GM19099 (cell line): ENCODE measurements around the gene TMEM139.
A peak's percentile ranks its signal among the peaks of the same experiment; 100 is the strongest.

Experiments used
- POLR2A ChIP-seq: IDR thresholded peaks from 3 replicates; pipeline ENCODE4 v1.6.1; 2011; ENCODE audit warnings: low read depth; ENCODE audit not compliant: insufficient read length; ENCODE audit errors: extremely low read depth

The TMEM139 gene

DNA sequence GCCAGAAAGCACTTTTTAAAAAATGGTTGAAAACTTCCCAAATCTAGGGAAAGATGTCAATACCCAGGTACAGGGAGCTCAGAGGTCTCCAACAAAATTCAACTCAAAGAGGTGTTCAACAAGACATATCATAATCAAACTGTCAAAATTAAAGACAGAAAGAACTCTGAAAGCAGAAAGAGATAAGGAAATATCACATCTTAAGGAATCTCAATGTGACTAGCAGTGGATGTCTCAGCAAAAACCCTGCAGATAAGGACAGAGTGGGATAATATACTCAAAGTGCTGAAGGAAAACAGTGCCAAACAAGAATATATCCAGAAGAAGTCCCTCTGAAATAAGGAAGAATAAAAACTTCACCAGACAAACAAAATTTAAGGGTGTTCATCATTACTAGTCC lies 34.6 kb upstream of the TMEM139 start:
- TF ChIP-seq POLR2A, result no peak

DNA sequence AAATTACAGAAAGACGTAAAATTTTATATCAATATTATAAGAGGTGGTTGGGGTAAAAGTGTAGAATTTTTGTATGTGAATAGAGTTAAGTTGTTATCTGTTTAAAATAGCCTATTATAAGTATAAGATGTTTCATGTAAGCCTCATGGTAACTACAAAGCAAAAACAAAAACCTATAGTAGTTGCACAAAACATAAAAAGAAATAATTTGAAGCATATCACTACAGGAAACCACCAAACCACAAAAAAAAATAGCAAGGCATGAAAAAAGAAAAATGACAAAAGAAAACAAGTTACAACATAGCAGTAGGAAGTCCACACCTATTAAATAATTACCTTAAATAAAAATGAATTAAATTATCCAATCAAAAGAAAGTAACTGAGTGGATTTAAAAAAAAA lies 33.9 kb upstream of the TMEM139 start:
- no peak for TF ChIP-seq POLR2A

DNA sequence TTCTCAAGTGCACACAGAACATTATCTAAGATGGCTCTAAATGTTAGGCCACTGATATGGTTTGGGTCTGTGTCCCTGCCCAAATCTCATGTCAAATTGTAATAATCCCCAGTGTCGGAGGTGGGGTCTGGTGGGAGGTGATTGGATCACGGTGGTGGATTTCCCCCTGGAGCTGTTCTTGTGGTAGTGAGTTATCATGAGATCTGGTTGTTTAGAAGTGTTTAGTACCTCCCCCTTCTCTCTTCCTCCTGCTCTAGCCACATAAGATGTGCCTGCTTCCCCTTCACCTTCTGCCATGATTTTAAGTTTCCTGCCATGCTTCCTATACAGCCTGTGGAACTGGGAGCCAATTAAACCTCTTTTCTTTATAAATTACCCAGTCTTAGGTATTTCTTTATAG lies 32.8 kb upstream of the TMEM139 start:
- no peak for TF ChIP-seq POLR2A

DNA sequence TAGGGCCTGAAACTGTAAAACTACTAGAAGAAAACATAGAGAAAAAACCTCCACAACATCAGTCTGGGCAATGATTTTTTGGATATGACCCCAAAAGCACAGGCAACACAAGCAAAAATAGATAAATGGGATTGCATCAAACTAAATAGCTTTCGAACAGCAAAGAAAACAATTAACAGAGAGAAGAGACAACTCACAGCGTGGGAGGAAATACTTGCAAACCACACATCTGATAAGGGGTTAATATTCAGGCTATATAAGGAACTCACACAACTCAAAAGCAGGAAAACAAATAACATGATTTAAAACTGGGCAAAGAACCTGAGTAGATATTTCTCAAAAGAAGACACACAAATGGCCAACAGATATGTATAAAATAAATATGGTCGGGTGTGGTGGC lies 29.2 kb upstream of the TMEM139 start:
- no peak for TF ChIP-seq POLR2A

GRCh38 chr7:143256325-143256724 lies 28.4 kb upstream of the TMEM139 start:
- no peak for TF ChIP-seq POLR2A

- TF ChIP-seq POLR2A, result no peak
Measured at GRCh38 chr7:143256932-143257331, 27.8 kb upstream of the TMEM139 start.

DNA sequence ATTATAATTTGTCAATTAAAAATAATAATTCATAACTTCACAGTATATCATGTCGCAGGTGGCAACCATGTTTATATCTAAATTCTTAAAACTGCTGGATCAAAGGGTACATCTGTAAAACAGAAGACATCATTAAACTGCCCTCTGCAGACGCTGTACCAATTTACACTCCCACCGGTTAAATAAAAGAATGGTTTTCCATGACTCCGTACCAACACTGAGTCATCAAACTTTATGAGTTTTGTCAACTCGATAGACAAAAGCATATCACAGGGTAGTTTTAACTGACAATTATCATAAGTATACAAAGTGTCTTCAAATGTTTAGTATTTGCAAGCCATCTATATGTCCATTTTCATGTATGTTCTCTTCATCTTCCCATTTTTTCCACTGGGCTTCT lies 27.3 kb upstream of the TMEM139 start:
- no peak for TF ChIP-seq POLR2A

- TF ChIP-seq POLR2A, result no peak
Measured at GRCh38 chr7:143258831-143259230, 25.9 kb upstream of the TMEM139 start.

- TF ChIP-seq POLR2A, result no peak
Measured at GRCh38 chr7:143259765-143260164, 25.0 kb upstream of the TMEM139 start.

GRCh38 chr7:143261901-143262300 lies 22.9 kb upstream of the TMEM139 start:
- no peak for TF ChIP-seq POLR2A

- peak; percentile 93 for TF ChIP-seq POLR2A
Measured at GRCh38 chr7:143263266-143264195, 21.2 kb upstream of the TMEM139 start, which contains the start of gene GSTK1. TSS of gene GSTK1 (plus strand) at chr7:143263441. CDS start at chr7:143263514, 73 bp downstream.

DNA sequence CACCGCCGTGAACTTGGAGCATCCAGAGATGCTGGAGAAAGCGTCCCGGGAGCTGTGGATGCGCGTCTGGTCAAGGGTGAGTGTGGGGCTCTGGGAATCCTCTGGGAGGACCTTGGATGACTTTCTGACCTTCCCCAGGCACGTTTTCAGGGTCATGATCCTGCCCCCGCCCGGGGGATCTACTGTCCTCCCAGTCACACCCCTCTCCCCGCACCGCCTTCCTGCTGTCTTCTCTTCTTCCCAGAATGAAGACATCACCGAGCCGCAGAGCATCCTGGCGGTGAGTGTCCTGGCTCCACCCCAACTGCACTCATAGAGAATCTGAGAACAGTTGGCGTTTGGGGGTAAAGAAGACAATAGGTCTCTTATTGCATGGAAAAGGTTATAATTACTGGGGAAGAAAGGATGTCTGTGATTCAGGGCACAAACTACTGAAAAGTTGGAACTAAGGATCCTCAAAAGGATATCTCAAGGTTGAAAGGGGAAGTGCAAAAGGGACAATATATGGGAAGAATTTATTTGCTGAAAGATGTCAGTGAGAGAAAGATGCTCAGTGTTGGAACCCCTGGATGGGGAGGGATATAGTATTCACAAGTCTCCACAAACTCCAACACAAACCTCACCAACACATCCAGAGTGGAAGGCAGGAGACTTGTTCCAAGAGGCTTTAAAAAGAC lies 19.6 kb upstream of the TMEM139 start:
- no peak for TF ChIP-seq POLR2A

DNA sequence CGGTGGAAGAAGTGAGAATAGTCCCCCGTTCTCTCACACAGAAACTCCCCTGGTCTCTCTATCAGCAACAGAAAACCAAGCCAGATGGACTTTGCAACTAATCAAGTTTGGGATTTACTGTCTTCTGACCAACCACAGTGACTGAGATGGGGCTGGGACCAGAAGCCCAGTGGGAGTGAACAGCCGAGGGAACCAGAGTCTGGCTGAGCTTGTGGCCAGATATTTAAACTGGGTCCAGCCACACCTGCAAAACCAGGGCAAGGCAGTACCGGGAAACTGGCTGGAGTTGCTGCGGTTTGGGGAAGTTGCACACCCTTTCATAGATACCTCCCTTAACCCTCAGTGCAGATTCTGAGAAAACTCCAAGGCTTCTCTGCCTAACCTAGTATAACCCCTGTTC lies 15.5 kb upstream of the TMEM139 start:
- TF ChIP-seq POLR2A, result no peak

- TF ChIP-seq POLR2A, result no peak
Measured at GRCh38 chr7:143271240-143271639, 13.5 kb upstream of the TMEM139 start.

DNA sequence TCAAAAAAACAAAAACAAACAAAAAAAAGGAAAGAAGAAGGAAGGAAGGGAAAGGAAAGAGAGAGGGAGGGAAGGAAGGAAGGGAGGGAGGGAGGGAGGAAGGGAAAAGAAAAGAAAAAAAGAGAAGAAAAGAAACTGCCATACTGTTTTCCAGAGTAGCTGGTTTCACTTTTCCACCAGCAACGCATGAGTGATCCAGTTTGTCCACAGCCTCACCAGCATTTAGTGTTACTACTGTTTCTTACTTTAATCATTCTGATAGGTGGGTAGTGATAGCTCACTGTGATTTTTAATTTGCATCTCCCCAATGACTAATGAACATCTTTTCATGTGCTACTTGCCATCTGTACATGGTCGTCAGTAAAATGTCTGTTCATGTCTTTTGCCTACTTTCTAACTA lies 11.9 kb upstream of the TMEM139 start:
- TF ChIP-seq POLR2A, result no peak
